NT2/D1 (cell line): ENCODE results near the gene GNRH2.

ENCODE experiments used
- DNase-seq: peaks from one replicate; pipeline ENCODE4 v3.0.0-alpha.2; 2011; ENCODE audit warnings: low read depth, low spot score
- H3K27me3 ChIP-seq: 2 replicates; pipeline ENCODE4 v1.6.0; 2011; ENCODE audit warnings: mild to moderate bottlenecking; ENCODE audit not compliant: insufficient read length, insufficient read depth
- H3K36me3 ChIP-seq: 2 replicates; pipeline ENCODE4 v1.6.1; 2011; ENCODE audit warnings: mild to moderate bottlenecking, low read length, mixed read lengths; ENCODE audit not compliant: insufficient read depth, insufficient read length
- H3K4me1 ChIP-seq: 2 replicates; pipeline ENCODE4 v1.5.1; 2011; ENCODE audit not compliant: insufficient read depth, insufficient read length
- H3K4me3 ChIP-seq: 2 replicates; pipeline ENCODE4 v1.5.1; 2011; ENCODE audit warnings: low read depth; ENCODE audit not compliant: insufficient read length
- H3K9ac ChIP-seq: 2 replicates; pipeline ENCODE4 v1.6.0; 2011; ENCODE audit warnings: low read depth; ENCODE audit not compliant: insufficient read length
- H3K9me3 ChIP-seq: 2 replicates; pipeline ENCODE4 v1.5.1; 2011; ENCODE audit warnings: mild to moderate bottlenecking, low read length; ENCODE audit not compliant: insufficient read depth
- SUZ12 ChIP-seq: IDR thresholded peaks from 2 replicates; pipeline ENCODE4 v1.6.1; 2011; ENCODE audit not compliant: insufficient read length, insufficient read depth; ENCODE audit errors: extremely low read depth
- YY1 ChIP-seq: IDR thresholded peaks from 2 replicates; pipeline ENCODE4 v1.6.1; 2011; ENCODE audit not compliant: insufficient read length, insufficient read depth
- ZNF274 ChIP-seq: IDR thresholded peaks from 2 replicates; pipeline ENCODE4 v1.6.1; 2011; ENCODE audit warnings: mild to moderate bottlenecking, low read depth, low read length

The GNRH2 gene

GRCh38 chr20:3084986-3085360 is 41.6 kb downstream of the GNRH2 start:
- Histone ChIP-seq H3K4me3 (no peak overlapping the region), H3K9ac (no peak overlapping the region), H3K36me3 (no peaks in the 10 kb centered on the region), H3K9me3 (no peaks in the 10 kb centered on the region), H3K4me1 (no peaks in the 10 kb centered on the region), H3K27me3 (peaks cover 45% of the 10 kb centered on the region)
- no peak for TF ChIP-seq YY1
- TF ChIP-seq SUZ12 = no peak
- TF ChIP-seq ZNF274 = no peak
- no peak for DNase-seq

- H3K9me3 ChIP-seq = no peaks in the 10 kb centered on the region
- H3K4me3 ChIP-seq = no peak overlapping the region
- no peaks in the 10 kb centered on the region for H3K4me1 ChIP-seq
- DNase-seq = no peak
- H3K27me3 ChIP-seq = peaks cover 42% of the 10 kb centered on the region
- H3K36me3 ChIP-seq = no peaks in the 10 kb centered on the region
- TF ChIP-seq ZNF274 = no peak
- TF ChIP-seq SUZ12 = no peak
- TF ChIP-seq YY1 = no peak
- no peak overlapping the region for H3K9ac ChIP-seq
These were observed 42.2 kb downstream of the GNRH2 start for GRCh38 chr20:3085571-3086072.

- no peak for DNase-seq
- TF ChIP-seq SUZ12 (no peak), YY1 (no peak), ZNF274 (no peak)
- H3K4me1 ChIP-seq = no peaks in the 10 kb centered on the region
- H3K4me3 ChIP-seq = no peak overlapping the region
- peaks cover 30% of the 10 kb centered on the region for H3K27me3 ChIP-seq
- no peaks in the 10 kb centered on the region for H3K36me3 ChIP-seq
- no peak overlapping the region for H3K9ac ChIP-seq
- H3K9me3 ChIP-seq = no peaks in the 10 kb centered on the region
These were observed 44.6 kb downstream of the GNRH2 start for GRCh38 chr20:3088031-3088430.

DNA sequence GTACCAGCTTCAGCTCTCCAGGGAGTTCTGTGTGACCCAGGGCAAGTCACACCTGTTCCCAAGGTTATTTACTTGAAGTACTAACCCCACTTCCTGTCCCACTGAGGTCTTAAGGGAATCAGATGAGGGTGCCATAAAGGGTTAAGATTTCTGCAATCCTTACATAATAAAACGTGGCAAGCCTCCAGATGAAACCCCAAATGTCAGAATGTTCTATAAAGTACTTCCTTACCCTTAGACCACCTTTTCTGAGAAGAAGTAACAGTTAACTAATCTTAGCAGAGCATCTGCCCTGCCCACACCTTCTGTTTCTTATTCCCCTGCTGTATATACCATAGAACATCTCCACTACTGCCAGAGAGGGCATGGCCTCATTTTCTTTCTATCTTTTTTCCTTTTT is 47.1 kb downstream of the GNRH2 start:
- TF ChIP-seq SUZ12 = no peak
- no peak for DNase-seq
- H3K4me3 ChIP-seq = no peak overlapping the region
- H3K36me3 ChIP-seq = no peaks in the 10 kb centered on the region
- H3K9me3 ChIP-seq = no peaks in the 10 kb centered on the region
- H3K27me3 ChIP-seq = peaks cover 15% of the 10 kb centered on the region
- H3K9ac ChIP-seq = no peak overlapping the region
- H3K4me1 ChIP-seq = peaks cover 3% of the 10 kb centered on the region

- Histone ChIP-seq H3K9me3 (no peaks in the 10 kb centered on the region), H3K4me3 (peak overlapping the region; percentile 40), H3K4me1 (peaks cover 3% of the 10 kb centered on the region), H3K9ac (peak overlapping the region; percentile 70), H3K27me3 (peaks cover 15% of the 10 kb centered on the region), H3K36me3 (no peaks in the 10 kb centered on the region)
- DNase-seq = no peak
- TF ChIP-seq YY1 = no peak
- TF ChIP-seq ZNF274 = no peak
- no peak for TF ChIP-seq SUZ12
These were observed 49.4 kb downstream of the GNRH2 start for GRCh38 chr20:3092611-3093379.

DNA sequence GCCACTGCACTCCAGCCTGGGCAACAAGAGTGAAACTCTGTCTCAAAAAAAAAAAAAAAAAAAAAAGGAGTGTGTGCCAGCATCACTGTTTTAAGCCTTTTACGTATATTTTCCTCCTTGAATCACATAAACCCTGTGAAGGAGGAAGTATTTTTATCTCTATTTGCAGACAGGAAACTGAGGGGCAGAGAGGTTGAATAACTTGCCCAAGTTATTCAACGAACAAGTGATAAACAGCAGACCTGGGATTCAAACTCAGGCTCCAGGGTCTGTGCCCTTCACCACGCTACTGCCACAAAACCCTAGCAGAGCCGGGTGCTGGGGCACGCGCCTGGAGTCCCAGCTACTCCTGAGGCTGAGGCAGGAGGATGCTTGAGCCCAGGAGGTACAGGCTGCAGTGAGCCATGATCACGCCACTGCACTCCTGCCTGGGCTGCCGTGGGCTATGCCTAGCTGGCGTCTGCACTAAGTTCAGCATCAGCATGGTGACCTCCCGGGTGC is 50.5 kb downstream of the GNRH2 start:
- Histone ChIP-seq H3K4me3 (no peak overlapping the region), H3K9me3 (no peaks in the 10 kb centered on the region)

DNA sequence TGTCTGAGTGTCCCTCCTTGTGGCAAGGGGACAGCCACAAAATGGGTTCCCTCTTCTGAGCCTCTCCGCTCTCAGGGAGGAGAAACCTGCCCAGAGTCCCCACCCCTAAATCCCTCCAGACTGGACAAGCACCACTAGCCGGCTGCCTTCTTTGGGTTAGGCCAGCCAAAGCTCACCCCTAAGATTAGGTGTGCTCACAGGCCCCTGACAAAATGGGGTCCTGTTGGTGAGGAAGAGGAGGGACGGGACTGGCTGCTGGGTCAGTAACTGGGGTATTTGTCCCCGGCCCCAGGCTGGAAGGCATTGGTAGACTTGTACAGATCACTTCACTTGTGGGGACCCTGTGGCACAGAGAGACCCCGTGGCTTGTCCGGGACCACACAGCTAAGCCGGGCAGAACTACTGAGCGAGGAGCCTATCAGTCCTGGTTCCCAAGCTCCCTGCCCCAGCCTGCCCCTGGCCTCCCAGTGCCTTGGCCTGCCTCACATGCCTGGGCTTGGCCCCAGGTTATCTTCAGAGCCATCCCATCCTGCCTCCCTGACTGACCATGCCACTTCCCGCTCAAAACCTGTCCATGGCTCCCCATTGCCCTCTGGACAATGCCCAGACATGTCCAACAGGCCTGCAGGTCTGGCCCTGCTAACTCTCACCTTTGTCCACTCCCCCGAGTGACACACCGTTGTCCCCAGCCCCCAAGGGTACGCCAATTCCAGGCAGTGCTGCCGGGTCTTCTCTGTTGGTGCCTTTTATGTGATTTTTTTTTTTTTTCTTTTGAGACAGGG is 51.6 kb downstream of the GNRH2 start:
- no peaks in the 10 kb centered on the region for H3K36me3 ChIP-seq

More for the DNA sequence above, 50.5 kb downstream of the GNRH2 start:
- Histone ChIP-seq H3K36me3 (no peaks in the 10 kb centered on the region), H3K9ac (no peak overlapping the region), H3K4me1 (peaks cover 3% of the 10 kb centered on the region), H3K27me3 (peaks cover 15% of the 10 kb centered on the region)
- TF ChIP-seq ZNF274 = no peak
- no peak for TF ChIP-seq YY1
- TF ChIP-seq SUZ12 = no peak
- no peak for DNase-seq

More for the DNA sequence above, 51.6 kb downstream of the GNRH2 start:
- H3K27me3 ChIP-seq = peaks cover 15% of the 10 kb centered on the region
- H3K9ac ChIP-seq = peak overlapping the region; percentile 32
- TF ChIP-seq YY1 (no peak), ZNF274 (no peak), SUZ12 (no peak)
- H3K4me1 ChIP-seq = peaks cover 3% of the 10 kb centered on the region
- no peak for DNase-seq
- no peaks in the 10 kb centered on the region for H3K9me3 ChIP-seq
- H3K4me3 ChIP-seq = no peak overlapping the region
